Lower leg skin (tissue), 3 donors: ENCODE data around the gene ABHD16A.

Experiments
- CTCF ChIP-seq, 3 donors: fragments of 450-650 bp; IDR thresholded peaks; one replicate each; pipeline ENCODE4 v1.5.1; 2016; ENCODE audit warnings: antibody characterized with exemption in 3 of 3, mild to moderate bottlenecking in 3 of 3, moderate library complexity in 2 of 3
- POLR2A ChIP-seq, 2 donors: fragments of 450-650 bp; IDR thresholded peaks; one replicate each; pipeline ENCODE4 v1.6.1; 2016 to 2017; ENCODE audit warnings: antibody characterized with exemption in 2 of 2, mild to moderate bottlenecking in 1 of 2, moderate library complexity in 1 of 2

DNA sequence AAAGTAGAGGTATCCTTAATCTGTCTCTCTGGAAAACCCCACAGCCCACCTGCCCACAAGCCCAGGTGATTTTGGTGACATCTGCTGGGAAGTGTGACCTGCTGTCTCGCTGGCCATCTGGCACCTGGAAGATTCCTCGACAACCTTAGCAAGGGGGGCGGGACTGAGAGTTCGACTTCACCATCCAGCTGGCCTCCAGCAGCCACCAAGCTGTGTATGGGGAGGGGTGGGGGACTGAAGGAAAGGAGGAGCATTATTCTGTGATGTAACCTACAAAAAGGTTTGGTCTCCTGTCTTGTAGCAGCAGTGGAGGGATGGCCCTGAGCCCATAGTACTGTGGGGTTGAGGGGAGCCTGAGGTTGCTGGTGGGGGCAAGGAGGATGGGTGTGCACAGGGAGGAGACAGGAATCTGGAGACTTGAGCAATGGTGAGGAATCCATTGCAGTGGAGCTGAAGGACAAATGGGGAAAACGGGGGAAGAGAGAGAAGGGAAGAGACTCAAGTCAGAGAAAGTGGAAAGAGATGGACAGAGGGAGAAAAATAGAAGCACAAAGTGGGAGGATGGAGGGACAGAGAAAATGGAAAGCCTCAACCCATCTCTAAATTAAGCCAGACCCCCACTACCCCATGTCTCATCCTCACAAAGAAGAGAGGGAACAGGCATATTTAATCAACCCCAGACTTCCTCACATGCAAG lies 7.5 kb upstream of the ABHD16A start:
- TF ChIP-seq CTCF (IDR thresholded peaks at IDR 0.05) (no peak), POLR2A (IDR thresholded peaks at IDR 0.05) (no peak)
